GM08714 (cell line): ENCODE results near the gene KDM6A.
"Not testable (repeated sequence)": the region's sequence is repeated elsewhere in the genome, so short reads cannot be mapped to it uniquely, and the experiment has no call there.

Source experiments
- H3K4me3 ChIP-seq: fragments of 200-500 bp; sonication (Bioruptor generic); 2 replicates; pipeline ENCODE4 v1.5.1; 2014; ENCODE audit warnings: mild to moderate bottlenecking, low read length, inconsistent platforms
- ZNF274 ChIP-seq: IDR thresholded peaks from 2 replicates; pipeline ENCODE4 v1.6.1; 2012; ENCODE audit warnings: mild to moderate bottlenecking, low read depth, low read length

KDM6A gene

GRCh38 chrX:44931441-44931973 lies 58.5 kb downstream of the KDM6A start:
- H3K4me3 ChIP-seq, result no peak overlapping the region
- no peak for TF ChIP-seq ZNF274

- no peak for TF ChIP-seq ZNF274
- H3K4me3 ChIP-seq, result no peak overlapping the region
Observed at GRCh38 chrX:44935172-44935571, 62.2 kb downstream of the KDM6A start.

- no peak for TF ChIP-seq ZNF274
- H3K4me3 ChIP-seq, result no peak overlapping the region
Observed at GRCh38 chrX:44935640-44936039, 62.7 kb downstream of the KDM6A start.

GRCh38 chrX:44937606-44938005 lies 64.6 kb downstream of the KDM6A start:
- TF ChIP-seq ZNF274, result no peak

GRCh38 chrX:44938111-44938510 lies 65.1 kb downstream of the KDM6A start:
- TF ChIP-seq ZNF274, result no peak
- no peak overlapping the region; the same call in 1 of the 2 replicates for H3K4me3 ChIP-seq

More at GRCh38 chrX:44937606-44938005, 64.6 kb downstream of the KDM6A start:
- H3K4me3 ChIP-seq, result no peak overlapping the region; the same call in 1 of the 2 replicates

GRCh38 chrX:44940541-44940940 lies 67.6 kb downstream of the KDM6A start:
- not testable (repeated sequence) for H3K4me3 ChIP-seq

- no peak for TF ChIP-seq ZNF274
- no peak overlapping the region for H3K4me3 ChIP-seq
Observed at GRCh38 chrX:44943007-44943406, 70.0 kb downstream of the KDM6A start.

- no peak overlapping the region for H3K4me3 ChIP-seq
- no peak for TF ChIP-seq ZNF274
Observed at GRCh38 chrX:44944894-44945293, 71.9 kb downstream of the KDM6A start.

- TF ChIP-seq ZNF274, result no peak
- H3K4me3 ChIP-seq, result no peak overlapping the region
Observed at GRCh38 chrX:44945736-44946135, 72.7 kb downstream of the KDM6A start.

GRCh38 chrX:44946771-44947170 lies 73.8 kb downstream of the KDM6A start:
- no peak overlapping the region for H3K4me3 ChIP-seq
- no peak for TF ChIP-seq ZNF274

GRCh38 chrX:44947995-44948394 lies 75.0 kb downstream of the KDM6A start:
- no peak overlapping the region for H3K4me3 ChIP-seq
- no peak for TF ChIP-seq ZNF274

- H3K4me3 ChIP-seq, result no peak overlapping the region
- no peak for TF ChIP-seq ZNF274
Observed at GRCh38 chrX:44948406-44948805, 75.4 kb downstream of the KDM6A start.

GRCh38 chrX:44949125-44949524 lies 76.1 kb downstream of the KDM6A start:
- H3K4me3 ChIP-seq, result no peak overlapping the region
- TF ChIP-seq ZNF274, result no peak

GRCh38 chrX:44950471-44951366 lies 77.7 kb downstream of the KDM6A start:
- not testable (repeated sequence) for H3K4me3 ChIP-seq

- no peak overlapping the region for H3K4me3 ChIP-seq
- no peak for TF ChIP-seq ZNF274
Observed at GRCh38 chrX:44951572-44952067, 78.6 kb downstream of the KDM6A start.
